BJ (cell line): ENCODE results near the gene CTSE. TPM values are rescaled to one million over a fixed set of nuclear protein-coding genes. Genes with fewer than 3 reads are reported as not detected.
"Not testable (repeated sequence)": the region's sequence is repeated elsewhere in the genome, so short reads cannot be mapped to it uniquely, and the experiment has no call there.

Experiments used
- CTCF ChIA-PET: fragments of 350-600 bp; formaldehyde crosslinking; extraction: SDS; loops from one replicate; lab custom pipeline; 2021; ENCODE audit warnings: antibody characterized with exemption, inconsistent platforms; lab: Yijun Ruan, JAX
- POLR2A ChIA-PET: fragments of 300-600 bp; sonication (Branson Sonifier 250); formaldehyde crosslinking; extraction: SDS; loops from one replicate; lab custom pipeline; 2021; ENCODE audit warnings: antibody characterized with exemption; lab: Charles Lee
- DNase-seq: peaks from one replicate; pipeline ENCODE4 v3.0.0-alpha.2; 2011; ENCODE audit warnings: low read depth
- H3K27me3 ChIP-seq: 2 replicates; pipeline ENCODE4 v1.6.0; 2011; ENCODE audit warnings: low read length; ENCODE audit not compliant: control insufficient read depth, insufficient read depth
- H3K36me3 ChIP-seq: 2 replicates; pipeline ENCODE4 v1.5.1; 2011; ENCODE audit warnings: low read length; ENCODE audit not compliant: control insufficient read depth, insufficient read depth
- H3K4me3 ChIP-seq: 2 replicates; pipeline ENCODE4 v1.5.1; 2011; ENCODE audit warnings: low read depth, mild to moderate bottlenecking, control low read depth, low read length
- CTCF ChIP-seq: IDR thresholded peaks from 2 replicates; pipeline ENCODE4 v1.5.1; 2011; ENCODE audit warnings: low read depth, mild to moderate bottlenecking, control low read depth, inconsistent platforms, low read length, moderate library complexity; ENCODE audit not compliant: insufficient read depth
- polyA plus RNA-seq: library from polyadenylated mRNA; depleted of rRNA; stranded (reverse); fragments of >200 nt; gene quantifications from 2 replicates; pipeline ENCODE4 v1.2.3, GENCODE V29; 2011

The CTSE gene
- polyA plus RNA-seq, 1 experiment, result not detected

- no peaks in the 10 kb centered on the region for H3K36me3 ChIP-seq
- H3K27me3 ChIP-seq, result peaks cover 8% of the 10 kb centered on the region
- no peak for TF ChIP-seq CTCF
- no peak overlapping the region for H3K4me3 ChIP-seq
- DNase-seq, result no peak
- CTCF ChIA-PET, result interaction anchor here (1.3 to 2.0 kb wide), 3 partner anchors 29 to 75 kb away, joined by 4 to 5 read pairs (median 5); no protein-coding TSS in a partner anchor
- POLR2A ChIA-PET, result no interaction called here
Observed at GRCh38 chr1:206059355-206059915, 35.7 kb upstream of the CTSE start.

GRCh38 chr1:206058927-206059292 lies 35.2 kb upstream of the CTSE start:
- H3K27me3 ChIP-seq, result peaks cover 8% of the 10 kb centered on the region
- CTCF ChIA-PET, result interaction anchor here (2.0 kb wide), 2 partner anchors 28 to 75 kb away, joined by 5 read pairs; no protein-coding TSS in a partner anchor
- H3K4me3 ChIP-seq, result no peak overlapping the region
- H3K36me3 ChIP-seq, result no peaks in the 10 kb centered on the region
- no peak for TF ChIP-seq CTCF
- POLR2A ChIA-PET, result no interaction called here
- DNase-seq, result no peak

- CTCF ChIA-PET, result interaction anchor here (2.0 kb wide), 1 partner anchor 28 kb away, joined by 5 read pairs; no protein-coding TSS in a partner anchor
Observed at GRCh38 chr1:206058289-206058926, 34.7 kb upstream of the CTSE start.

GRCh38 chr1:206055639-206056323 lies 32.1 kb upstream of the CTSE start:
- CTCF ChIA-PET, result interaction anchor here (0.6 to 2.1 kb wide), 3 partner anchors 14 to 22 kb away, joined by 3 to 8 read pairs (median 3); no protein-coding TSS in a partner anchor
- POLR2A ChIA-PET, H3K4me3 ChIP-seq, H3K36me3 ChIP-seq, H3K27me3 ChIP-seq, DNase-seq: not testable (repeated sequence)

More at GRCh38 chr1:206058289-206058926, 34.7 kb upstream of the CTSE start:
- DNase-seq, H3K36me3 ChIP-seq, H3K4me3 ChIP-seq, POLR2A ChIA-PET, H3K27me3 ChIP-seq: not testable (repeated sequence)

- DNase-seq, H3K4me3 ChIP-seq, POLR2A ChIA-PET, H3K36me3 ChIP-seq, H3K27me3 ChIP-seq: not testable (repeated sequence)
- CTCF ChIA-PET, result interaction anchor here (0.6 to 1.0 kb wide), 2 partner anchors 15 to 22 kb away, joined by 3 read pairs; no protein-coding TSS in a partner anchor
Observed at GRCh38 chr1:206055069-206055625, 31.5 kb upstream of the CTSE start.

GRCh38 chr1:206053616-206054015 lies 29.9 kb upstream of the CTSE start:
- H3K27me3 ChIP-seq, H3K36me3 ChIP-seq, DNase-seq, H3K4me3 ChIP-seq, POLR2A ChIA-PET: not testable (repeated sequence)
- CTCF ChIA-PET, result interaction anchor here (0.9 kb wide), 1 partner anchor 13 kb away, joined by 3 read pairs; no protein-coding TSS in a partner anchor

- POLR2A ChIA-PET, DNase-seq, H3K4me3 ChIP-seq, H3K36me3 ChIP-seq, CTCF ChIA-PET, H3K27me3 ChIP-seq: not testable (repeated sequence)
Observed at GRCh38 chr1:206052919-206053610, 29.4 kb upstream of the CTSE start, which contains the start of gene RHEX. TSS of gene RHEX (plus strand) at chr1:206053173. CDS start at chr1:206097829, 44,656 bp downstream.

- CTCF ChIA-PET, result interaction anchor here (1.5 kb wide), 1 partner anchor 54 kb away, joined by 4 read pairs; no protein-coding TSS in a partner anchor
- DNase-seq, H3K27me3 ChIP-seq, H3K36me3 ChIP-seq, POLR2A ChIA-PET, H3K4me3 ChIP-seq: not testable (repeated sequence)
Observed at GRCh38 chr1:206052231-206052865, 28.7 kb upstream of the CTSE start.
